Activated CD4-positive, alpha-beta T cell treated with anti-CD3 and anti-CD28 coated beads for 48 hours (primary cell): ENCODE measurements around the gene PARD6G.

ENCODE experiments used
- DNase-seq: peaks from one replicate; pipeline ENCODE4 v3.0.0-alpha.2; 2020

PARD6G gene

DNA sequence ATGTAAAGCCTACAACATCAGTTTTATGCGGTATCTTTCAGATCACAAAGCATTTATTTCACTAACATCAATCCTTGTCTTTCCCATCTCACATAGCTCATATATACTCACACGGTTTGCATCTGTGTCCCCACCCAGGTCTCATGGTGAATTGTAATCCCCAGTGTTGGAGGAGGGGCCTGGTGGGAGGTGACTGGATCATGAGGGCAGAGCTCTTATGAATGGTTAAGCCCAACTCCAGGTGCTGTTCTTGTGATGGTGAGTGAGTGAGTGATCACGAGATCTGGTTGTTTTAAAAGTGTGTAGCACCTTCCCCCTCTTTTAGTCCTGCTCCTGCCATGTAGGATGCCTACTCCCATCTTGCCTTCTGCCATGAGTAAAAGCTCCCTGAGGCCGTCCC, 42.0 kb downstream of the PARD6G start:
- no peak for DNase-seq

DNA sequence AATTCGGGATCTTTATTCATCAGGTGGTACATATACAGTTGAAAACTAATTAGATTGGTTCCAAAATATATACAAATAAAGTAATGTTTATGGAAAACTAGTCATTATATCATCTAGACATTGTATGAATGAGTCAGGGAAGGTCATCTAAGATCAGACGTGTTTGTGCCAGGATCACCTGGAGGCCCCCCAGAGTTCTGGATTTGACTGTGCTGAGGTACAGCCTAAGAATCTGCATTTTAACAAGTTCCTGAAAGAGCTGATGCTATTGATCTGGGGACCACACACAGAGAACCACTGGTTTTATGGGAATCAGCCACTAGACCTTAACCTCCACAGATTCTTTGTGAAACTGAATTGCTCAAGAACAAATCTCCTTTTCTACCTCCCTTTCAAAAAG, 43.2 kb downstream of the PARD6G start:
- DNase-seq, result peak; percentile 41

DNA sequence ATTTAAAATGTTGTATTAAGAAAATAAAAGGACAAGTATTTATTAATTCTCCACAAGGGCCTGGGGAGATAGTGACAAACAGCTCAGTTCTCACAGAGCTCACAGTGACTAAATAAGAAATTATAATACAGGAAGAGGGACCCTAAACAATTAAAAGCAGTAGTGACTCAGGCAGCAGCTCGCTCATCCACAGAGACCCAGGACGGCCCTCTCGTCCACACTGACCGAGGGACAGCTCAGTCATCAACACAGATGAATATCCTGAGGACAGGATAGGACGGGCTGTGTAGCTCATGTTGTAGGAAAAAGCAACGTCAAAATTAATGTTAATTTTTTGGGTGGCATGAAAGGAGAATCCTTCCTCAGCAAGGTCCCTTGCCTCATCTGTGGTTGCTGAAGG, 44.1 kb downstream of the PARD6G start:
- no peak for DNase-seq

DNA sequence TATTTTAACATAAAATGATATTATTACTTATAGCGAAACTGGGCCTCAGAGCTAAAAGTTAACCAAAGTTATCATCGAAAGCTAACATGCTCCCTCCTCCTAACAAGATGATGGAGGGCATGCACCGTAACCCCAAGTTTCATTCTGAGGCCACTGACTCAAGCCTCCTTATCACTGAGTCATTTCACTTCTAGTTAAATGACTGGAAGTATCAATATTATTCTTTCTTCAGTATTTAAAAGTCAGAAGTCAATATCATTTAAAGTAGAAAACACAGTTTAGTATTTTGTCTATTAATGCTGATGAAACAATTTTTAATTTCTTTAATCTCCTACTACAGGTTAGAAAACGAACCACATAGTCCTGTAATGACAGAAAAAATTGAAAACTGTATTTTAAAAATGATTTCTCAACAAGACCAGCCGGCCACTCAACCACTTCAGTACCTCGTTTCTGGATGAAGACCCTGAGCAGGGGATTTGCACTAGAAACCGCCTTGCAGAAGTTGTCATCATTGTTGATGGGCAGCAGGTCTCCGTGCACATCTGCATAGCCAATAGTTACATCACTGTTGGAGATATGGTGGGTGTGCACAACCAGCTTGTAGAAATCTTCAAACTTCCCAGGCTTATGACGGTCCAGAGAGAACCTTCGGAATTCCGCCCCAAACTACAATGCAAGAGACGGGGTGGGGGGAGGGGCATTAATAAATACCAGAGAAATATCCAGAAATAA, 44.9 kb downstream of the PARD6G start:
- DNase-seq, result peak; percentile 73

DNA sequence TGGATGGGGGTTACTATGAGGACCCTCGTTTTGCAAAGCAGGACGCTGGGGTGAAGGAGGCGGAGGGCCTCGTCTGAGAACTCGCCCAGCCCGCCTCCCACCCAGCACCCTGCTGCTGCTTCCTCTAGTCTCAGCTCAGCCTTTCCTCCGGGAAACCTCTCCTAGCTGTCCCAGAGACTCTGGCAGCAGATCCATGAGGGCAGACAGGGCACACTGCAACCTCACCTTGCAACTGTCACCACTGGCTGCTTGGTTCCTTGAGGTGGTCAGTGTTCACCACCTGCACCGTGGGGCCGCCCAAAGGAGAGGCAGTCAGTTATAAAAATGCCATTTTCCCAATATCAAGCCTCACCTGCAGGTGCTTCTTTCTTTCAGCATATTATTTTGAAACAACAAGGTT, 45.6 kb downstream of the PARD6G start:
- no peak for DNase-seq

DNA sequence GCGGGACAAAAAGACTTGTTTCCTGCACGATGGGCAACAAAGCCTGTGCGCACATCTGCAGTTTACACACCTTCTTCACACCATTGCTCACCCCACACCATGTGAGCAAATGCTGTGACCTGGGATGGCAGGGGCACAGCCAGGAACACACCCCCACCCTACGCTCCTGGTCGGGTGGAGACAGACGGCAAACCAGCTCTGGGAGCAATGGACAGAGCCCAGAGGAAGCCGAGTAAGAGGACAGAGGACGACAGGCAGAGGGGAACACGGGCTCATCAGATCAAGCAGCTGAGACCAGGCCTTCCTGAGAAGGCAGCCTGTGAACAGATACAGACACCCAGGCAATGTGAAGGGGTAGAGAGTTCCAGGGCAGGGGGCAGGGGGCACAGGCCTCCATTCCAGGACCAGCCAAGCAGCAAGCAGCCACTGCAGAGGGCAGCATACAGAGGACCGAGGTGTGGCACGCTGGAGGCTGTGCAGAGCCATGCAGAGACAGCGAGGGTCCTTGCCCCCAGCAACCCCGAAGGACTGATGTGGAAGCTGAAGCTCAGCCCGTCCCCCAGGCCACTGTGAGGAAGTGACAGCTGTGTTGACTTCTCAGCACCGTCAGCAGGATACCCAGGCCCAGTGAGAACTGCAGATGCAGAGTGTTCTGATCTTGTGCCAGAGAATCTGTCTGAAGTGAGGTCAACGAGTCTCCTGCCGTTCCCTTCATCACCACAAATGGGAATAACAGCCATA, 46.2 kb downstream of the PARD6G start:
- no peak for DNase-seq

DNA sequence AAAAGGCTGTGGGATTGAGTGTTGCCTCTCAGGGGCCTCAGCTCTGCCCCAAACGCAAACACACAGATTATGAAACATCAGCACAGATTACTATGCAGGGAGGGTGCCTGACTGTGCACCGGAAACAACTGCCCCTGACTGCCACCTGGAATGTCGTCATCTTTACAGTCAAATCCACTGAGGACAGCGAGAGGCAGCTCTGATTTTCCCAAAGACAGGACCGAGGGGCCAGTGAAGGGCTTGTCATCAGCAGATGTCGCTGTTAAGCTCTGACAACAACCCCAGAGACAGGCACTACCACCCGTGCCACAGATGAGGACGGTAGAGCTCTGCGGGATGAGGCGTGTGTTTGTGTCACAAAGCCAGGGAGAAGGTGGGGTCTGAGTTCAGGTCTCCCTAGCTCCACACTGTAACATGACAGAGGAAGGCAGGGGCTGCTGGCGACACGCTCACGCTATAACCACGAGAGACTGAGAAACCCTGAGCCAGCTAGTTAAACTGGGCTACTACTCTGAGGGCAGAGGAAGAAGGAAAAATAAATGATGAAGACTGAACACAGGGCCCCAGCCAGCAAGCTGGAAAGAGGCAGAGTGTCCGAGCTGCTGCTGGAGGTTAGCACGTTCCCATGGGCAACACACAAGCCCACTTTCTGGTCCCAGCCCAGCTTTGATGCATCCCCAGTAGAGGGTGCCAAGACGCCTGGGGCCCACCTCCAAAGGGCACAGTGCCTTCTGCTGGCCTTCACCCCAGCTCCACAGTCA, 47.0 kb downstream of the PARD6G start:
- DNase-seq, result no peak

DNA sequence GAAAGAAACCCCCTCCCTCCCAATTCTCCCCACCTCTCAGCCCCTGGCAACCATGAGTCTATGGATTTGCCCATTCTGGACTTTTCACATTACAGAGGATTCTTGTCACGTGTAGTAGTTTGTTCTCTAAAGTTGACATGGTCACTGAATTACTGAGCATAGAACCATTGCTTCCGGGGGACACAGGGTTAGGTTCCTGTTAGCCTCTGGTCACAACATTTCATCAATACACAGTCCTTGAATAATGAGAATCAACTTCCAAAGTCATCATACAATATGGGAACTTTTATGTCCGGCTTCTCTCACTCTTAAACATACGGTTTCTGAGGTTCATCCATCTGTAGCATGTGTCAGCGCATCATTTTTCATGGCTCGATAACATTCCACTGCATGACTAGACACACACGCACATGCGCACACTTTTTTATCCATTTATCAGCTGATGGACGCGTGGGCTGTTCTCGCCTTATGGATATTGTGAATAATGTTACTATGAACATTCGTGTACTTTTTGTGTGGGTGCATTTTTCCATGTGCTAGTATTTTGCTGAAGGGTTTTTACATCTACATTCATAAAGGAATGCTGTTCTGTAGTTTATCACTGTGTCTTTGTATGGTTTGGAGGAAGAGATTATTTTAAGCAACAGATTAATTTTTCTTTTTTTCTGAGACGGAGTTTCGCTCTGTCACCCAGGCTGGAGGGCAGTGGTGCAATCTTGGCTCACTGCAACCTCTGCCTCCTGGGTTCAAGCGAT, 48.1 kb downstream of the PARD6G start:
- DNase-seq, result no peak

DNA sequence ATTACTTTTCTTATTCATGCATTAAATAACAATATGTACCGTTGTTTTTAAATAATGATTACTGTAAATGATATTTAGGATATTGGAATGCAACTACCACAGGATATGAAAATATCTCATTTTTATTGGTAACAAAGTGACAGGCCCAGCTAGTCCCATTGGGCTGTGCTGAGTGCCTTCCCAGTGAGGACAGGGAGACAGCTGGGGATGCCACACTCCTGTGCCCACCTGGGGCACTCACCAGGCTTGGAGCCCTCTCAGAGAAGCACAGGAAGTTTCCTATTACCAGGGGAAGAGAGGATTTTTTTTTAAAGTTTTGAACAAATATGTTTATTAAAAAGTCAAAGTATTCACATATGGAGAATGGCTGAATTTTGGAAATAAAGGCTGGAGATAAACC, 48.9 kb downstream of the PARD6G start:
- no peak for DNase-seq

DNA sequence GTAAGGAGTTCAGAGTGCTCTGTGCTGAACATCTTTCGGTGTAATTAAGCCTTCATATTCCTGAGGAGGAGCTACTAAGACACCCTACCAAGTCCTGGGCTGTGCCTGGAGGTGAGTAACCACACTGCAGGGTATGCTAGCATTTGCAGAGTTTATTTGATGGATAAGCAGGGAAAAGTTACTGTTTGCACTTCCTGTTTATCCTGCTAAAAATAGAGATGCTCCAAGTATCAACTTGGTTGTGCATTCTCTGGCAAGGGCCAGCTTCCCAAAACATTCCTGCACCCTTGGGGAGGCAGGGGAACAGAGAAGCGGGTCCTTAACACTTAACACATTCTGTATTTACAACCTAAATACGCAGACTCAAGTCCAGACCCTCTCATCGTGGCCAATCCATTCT, 49.8 kb downstream of the PARD6G start:
- no peak for DNase-seq

DNA sequence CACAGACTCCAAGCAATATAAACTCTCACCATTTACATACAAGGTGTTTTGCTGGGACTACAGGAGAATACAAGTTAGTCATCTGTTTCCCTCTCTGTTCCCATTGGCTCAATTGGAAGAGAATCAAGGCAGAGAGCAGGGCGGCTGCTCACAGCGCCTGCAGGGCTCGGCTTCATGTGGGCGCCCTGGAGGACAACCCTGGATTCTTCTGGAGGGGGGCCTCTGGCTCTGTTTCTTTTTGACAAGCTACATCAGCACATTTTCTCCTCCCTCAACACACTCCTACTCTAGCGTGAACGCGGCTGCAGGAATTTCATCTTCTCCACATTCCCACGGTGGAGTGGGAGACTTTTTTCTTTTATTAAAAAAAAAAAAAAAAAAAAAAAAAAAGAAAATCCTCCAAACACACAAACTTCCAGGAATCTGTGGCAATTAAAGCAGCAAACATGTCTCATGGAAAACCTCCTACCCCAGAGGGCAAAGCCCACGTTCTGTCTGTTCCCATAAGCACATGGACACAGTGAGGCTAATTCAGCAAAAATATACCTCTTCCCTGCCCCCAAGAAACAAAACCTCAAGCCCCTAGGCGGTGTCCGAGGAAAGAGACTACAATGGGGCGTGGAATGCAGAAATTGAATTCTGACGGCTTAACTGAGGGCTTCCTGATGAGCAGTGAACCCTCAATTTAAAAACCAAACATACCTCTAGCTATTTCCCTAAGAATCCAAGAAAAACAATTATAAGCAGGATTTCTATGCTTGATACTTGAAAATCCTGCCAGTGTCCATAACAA, 50.6 kb downstream of the PARD6G start:
- no peak for DNase-seq

DNA sequence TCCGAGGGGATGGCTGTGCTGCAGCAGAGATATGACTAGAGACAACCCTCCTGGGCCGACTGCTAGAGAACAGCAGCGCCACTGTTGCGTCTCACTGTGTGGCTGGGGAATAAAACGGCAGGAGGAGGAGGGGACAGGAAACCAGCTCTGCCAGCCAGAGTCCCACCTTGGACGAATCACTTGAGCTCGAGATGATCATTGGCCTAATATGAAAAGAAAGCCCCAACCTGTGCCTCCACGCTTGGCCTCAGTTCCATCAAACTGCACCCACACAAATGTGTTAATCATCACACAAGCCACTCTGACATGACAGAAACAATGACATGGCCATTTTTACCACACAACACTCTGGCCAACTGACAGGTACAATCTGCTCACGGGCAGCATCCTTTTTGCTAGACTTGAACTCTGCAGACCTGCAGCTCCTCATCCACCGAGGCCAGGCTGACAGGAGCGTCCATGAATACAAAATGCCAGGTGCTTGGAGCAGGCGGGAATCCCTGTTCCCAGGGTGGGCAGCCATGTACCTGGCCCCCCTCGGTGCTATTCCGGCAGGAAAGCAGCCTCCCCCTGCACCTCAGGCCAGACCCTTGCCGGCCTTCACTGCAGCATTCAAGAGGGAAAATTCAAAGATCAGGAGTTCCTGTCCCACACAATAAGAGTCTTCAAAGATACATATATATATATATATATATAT, 52.3 kb downstream of the PARD6G start:
- peak; percentile 33 for DNase-seq

DNA sequence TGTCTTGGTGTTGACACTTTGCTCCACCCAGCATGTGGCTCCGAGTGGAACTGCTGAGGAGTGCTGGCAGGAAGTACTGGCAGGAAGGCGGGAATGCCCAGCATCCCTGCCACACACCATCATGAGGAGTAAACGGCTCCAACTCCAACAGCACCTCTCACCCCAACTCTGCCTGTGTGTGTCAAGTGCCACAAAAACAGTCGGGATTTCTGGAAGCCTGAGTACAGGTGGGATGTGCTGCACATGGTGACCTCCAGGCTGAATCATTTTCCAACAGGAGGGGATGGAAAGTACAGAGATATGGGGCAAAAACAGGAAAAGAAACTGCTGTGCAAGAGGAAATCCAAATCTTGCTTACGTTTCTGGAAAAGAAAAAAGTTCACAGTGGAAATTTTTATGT, 53.6 kb downstream of the PARD6G start:
- DNase-seq, result no peak

DNA sequence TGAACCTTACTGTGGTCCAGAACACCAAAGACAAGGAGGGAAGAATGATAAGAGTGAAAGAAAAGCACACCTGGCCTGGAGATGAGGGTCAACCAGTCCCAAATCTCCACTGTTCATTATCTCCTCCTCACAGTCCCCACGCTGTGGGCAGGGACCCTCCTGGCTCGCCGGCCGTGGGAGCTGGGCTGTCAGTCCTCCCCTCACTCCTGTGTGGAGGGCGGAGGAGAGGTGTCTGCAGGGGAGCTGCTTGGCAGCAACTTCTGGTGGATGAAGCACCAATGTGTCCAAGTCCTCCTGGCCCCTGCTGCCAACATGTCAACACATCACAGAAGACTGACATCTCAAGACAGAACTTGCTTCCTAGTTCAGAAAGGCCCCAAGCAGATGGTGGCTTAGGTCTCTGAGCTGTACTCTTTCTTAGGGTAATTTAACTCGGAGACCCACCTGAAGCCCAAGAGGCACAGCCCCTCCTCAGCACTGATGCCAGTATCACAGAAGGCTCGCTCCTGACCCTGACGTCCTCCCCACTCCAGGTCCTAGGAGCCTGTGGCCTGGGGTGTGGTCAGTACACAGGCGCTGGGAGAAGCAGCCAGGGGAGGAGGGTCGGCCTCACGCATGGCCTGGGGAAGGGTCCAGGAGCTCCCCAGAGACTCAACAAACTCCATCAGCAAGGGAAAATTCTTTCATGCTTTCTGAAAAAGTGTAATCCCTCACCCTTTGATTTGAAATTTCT, 54.5 kb downstream of the PARD6G start:
- no peak for DNase-seq

DNA sequence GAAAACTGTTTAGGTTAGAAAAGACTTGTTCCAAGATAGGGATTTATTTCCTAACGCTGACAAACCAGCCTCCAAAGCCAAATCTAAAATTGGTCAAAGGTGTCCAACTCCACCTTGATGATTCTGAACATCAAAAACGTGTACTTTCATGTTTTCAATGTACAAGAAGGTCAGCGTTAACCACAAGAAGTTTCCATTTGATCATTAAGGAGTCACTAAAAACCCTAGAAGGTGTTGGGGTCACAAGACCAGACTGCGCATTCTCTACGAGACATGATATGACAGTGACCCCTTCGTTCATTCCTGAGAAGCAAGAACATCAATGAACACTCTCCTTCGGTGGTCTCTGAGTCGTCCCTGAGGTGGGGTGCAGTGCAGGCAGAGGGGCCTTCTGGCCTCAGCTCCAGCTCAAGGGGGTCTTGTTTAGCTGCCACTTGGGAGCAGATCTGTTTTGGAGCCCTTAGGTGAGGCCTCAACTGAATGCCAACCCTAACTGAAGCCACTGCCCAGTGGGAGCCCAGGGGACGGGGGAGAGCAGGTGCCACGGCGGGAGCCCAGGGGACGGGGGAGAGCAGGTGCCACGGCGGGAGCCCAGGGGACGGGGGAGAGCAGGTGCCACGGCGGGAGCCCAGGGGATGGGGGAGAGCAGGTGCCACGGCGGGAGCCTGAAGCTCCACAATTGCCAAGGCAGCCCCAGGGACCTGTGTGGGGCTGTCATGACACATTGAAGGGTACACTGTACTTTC, 55.2 kb downstream of the PARD6G start:
- DNase-seq, result no peak

DNA sequence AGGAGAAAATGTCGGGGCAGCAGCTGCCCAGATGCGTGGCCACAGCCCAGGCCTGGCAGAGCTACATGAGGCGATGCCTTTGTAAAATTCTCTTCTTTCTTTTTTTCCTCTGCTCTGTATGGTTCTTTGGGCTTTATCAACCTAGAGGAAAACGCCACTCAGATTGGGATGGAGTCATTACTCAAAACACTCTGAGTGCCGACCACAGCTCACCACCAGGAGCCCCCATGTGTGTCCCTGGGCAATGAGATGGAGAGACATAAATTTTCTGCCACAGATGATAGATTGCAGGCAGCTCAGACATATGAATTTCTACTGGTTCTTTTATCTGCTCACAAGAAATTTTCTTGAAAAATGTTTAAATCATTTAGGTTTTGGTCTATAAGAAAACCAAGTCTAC, 56.0 kb downstream of the PARD6G start:
- DNase-seq, result no peak

DNA sequence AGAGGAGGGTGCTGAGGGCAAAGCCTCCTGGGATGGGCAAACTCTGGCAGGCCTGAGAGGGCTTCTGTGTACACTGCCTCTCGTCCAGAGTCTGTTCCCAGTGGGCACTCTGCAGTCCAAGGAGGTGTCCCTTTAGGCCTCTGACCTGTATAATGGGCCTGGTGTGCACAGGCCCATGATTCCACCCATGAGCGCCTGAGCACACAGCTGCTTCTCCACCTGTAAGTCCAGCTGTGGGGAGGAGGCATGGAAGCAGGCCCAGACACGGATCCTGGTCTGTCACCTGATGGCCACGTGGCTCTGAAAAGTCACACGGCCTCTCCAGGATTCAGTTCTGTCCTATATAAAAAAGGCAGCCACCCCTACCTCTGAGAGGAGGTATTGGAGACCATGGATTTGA, 57.0 kb downstream of the PARD6G start:
- no peak for DNase-seq

DNA sequence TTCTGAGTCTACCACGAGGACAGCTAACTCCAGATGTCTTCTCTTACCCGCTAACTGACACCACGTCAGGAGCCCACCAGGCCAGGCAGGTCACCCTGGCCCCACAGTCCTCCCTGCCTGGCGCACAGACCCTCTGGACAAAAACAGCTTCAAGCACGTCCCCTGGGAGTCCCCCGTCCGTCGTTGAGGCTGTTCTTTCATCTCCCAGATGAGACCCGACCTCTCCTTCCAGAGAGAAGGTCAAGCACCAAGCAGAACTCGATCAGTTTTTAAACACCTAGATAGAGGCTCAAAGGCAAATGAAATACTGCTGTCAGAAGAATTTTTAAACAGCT, 57.8 kb downstream of the PARD6G start:
- no peak for DNase-seq

DNA sequence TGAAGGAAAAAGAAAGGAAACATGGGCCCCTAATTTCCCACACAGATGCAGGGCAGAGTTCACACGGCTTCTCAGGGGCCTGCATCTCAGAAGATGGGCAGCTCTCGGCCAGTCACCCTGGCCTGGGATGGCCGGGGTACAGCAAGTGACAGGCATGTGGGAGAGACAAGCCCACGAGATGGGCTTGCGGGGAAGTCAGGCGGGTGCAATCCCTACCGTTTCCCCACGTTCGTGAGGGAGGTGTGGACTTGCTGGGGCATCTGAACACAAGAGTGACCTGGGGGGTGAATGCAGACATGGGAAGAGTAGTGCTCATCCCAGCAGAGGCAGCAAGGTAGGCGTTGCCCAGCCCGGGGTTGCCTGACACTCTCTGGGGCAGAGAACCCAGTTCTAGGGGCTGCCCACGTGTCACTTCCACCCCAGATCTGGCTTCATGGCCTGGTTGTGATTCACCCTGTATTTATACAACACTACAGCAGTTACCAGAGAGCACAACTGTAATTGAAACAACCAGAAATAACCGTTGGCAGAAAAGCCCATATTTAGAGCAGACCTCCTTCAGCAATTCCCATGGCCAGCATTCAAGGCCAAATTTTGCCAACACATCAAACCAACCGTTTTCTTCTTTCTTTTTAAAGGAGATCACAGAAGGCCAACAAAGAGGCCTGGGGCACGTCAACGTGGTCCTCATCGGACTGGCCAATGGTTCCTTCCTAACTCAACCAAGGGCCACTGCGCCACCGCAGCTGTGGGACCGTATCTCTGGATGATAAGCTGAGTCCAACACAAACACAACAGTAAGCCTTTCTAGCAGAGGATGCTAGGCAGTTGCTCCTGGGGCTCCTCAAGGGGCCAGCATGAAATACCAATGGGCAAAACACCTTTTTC, 58.4 kb downstream of the PARD6G start:
- no peak for DNase-seq
